A673 (cell line): Measurements from ENCODE around the gene PTCRA.

Source experiments
- EZH2 ChIP-seq: fragments of 200-600 bp; sonication (generic); IDR thresholded peaks from 2 replicates; pipeline ENCODE4 v1.6.1; 2017; ENCODE audit warnings: borderline replicate concordance, low read depth, mild to moderate bottlenecking, mixed read lengths, antibody characterized with exemption, low read length; ENCODE audit not compliant: poor library complexity, severe bottlenecking
- TF ChIP-seq, protein P1 (sequence below): fragments of 300-800, 200-600 bp; sonication (generic); conservative IDR thresholded peaks from 2 replicates; pipeline ENCODE4 v1.5.1; 2017; ENCODE audit warnings: low read depth, mild to moderate bottlenecking, antibody characterized with exemption, low read length, moderate library complexity, mixed read lengths

GRCh38 chr6:42938987-42939809, 23.3 kb downstream of the PTCRA start:
- TF ChIP-seq, protein P1, sequence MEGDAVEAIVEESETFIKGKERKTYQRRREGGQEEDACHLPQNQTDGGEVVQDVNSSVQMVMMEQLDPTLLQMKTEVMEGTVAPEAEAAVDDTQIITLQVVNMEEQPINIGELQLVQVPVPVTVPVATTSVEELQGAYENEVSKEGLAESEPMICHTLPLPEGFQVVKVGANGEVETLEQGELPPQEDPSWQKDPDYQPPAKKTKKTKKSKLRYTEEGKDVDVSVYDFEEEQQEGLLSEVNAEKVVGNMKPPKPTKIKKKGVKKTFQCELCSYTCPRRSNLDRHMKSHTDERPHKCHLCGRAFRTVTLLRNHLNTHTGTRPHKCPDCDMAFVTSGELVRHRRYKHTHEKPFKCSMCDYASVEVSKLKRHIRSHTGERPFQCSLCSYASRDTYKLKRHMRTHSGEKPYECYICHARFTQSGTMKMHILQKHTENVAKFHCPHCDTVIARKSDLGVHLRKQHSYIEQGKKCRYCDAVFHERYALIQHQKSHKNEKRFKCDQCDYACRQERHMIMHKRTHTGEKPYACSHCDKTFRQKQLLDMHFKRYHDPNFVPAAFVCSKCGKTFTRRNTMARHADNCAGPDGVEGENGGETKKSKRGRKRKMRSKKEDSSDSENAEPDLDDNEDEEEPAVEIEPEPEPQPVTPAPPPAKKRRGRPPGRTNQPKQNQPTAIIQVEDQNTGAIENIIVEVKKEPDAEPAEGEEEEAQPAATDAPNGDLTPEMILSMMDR = no peak
- no peak for TF ChIP-seq EZH2
